Stimulated activated CD8-positive, alpha-beta memory T cell treated with anti-CD3 and anti-CD28 coated beads, Interleukin-15, amount 100 ng/mL, for 4 hours (primary cell): Measurements from ENCODE around the gene FBF1.
A peak's percentile ranks its signal among the peaks of the same experiment; 100 is the strongest.

Experiments used
- DNase-seq, 2 donors: peaks; one replicate each; pipeline ENCODE4 v3.0.0-alpha.2; 2020; ENCODE audit warnings: low read depth in 2 of 2

The FBF1 gene

GRCh38 chr17:75914643-75915267 is 26.1 kb downstream of the FBF1 start:
- no peak for DNase-seq

DNA sequence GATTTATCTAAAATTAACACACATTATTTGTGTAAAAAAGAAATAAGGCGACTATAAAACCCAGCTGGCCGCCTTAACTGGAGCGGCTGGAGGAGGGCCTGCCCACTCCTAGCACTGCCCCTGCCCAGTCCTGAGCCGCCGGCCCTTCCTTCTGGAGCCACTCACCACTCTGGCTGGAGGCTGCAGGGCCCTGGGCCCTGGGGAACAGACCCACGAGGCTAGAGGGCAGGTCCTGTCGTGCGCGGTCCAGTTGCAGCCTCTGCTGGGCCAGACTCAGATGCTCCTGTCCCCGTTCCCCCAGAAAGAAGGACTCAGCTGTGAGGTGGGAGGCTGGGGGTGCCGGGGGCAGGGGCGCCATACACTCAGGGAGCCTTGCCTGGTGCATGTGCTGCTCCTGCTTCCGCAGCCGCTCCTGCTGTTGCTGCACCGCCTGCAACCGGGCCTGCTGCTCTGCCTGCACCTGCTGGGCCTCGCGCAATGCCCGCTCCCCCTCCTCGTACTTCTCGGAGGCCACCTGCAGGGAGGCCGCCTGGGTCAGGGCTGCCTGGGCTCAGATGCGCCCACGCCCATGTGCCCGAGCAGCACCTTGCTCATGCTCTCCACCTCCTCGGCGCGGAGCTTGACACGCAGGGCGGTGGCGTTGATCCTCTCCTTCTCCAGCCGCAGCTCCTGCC is 27.2 kb downstream of the FBF1 start:
- no peak for DNase-seq

DNA sequence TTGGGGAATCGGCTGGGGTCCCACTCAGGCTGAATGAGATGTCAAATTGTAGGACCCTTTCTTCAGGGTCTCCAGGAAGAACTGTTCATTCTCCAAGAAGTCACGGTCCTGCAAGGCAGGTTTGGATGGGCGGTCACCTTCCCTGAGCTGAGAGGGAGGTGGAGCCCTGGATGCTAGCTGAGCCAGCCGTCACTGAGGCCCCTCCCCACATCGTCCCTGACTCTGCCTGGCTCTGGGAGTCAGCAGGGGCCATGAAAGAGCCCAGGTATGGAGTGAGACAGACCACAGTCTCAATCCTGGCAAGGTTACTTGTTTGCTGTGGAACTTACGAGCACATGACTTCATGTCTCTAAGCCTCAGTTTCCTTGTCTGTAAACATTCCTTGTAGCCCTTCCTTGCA is 30.1 kb downstream of the FBF1 start:
- no peak for DNase-seq

- DNase-seq: no peak
Observed at GRCh38 chr17:75909812-75910274, 31.0 kb downstream of the FBF1 start.

DNA sequence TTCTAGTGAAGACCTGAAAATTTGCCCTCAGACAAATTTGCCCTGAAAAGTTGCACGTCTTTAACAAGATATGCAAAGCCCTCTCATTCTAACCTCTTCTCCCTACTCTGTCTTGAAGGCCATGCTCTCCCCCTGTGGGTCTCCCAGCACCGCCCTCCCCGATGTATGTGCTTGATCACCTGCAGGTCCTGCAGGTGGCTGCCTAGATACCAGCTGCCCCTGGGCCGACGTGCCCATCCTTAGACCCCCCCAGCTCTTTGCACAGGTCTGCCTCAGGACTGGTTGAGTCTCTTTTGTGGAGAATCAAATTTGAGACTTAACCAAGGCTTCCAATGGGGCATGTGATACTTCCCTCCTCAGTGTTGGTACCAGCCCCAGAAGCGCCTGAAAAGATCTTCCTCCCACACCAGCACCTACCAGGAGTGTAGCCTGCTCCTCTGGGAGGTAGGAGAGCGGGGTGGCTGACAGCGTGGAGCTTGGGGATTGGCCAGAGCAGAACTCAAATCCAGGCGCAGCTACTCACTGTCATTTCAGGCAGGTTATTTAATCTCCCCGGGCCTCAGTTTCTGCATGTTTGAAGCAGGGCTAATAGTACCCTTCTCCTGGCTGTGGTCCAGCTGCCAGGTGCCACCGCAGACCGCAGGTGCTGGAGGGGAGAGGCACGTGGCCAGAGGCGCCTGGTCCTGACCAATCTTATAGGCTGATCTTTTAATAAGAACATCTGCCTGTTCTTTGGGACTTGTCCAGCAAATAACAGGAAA is 31.6 kb downstream of the FBF1 start:
- no peak for DNase-seq

- DNase-seq: no peak
Observed at GRCh38 chr17:75908201-75908600, 32.6 kb downstream of the FBF1 start.

- no peak for DNase-seq
Observed at GRCh38 chr17:75906143-75906884, 34.5 kb downstream of the FBF1 start.

DNA sequence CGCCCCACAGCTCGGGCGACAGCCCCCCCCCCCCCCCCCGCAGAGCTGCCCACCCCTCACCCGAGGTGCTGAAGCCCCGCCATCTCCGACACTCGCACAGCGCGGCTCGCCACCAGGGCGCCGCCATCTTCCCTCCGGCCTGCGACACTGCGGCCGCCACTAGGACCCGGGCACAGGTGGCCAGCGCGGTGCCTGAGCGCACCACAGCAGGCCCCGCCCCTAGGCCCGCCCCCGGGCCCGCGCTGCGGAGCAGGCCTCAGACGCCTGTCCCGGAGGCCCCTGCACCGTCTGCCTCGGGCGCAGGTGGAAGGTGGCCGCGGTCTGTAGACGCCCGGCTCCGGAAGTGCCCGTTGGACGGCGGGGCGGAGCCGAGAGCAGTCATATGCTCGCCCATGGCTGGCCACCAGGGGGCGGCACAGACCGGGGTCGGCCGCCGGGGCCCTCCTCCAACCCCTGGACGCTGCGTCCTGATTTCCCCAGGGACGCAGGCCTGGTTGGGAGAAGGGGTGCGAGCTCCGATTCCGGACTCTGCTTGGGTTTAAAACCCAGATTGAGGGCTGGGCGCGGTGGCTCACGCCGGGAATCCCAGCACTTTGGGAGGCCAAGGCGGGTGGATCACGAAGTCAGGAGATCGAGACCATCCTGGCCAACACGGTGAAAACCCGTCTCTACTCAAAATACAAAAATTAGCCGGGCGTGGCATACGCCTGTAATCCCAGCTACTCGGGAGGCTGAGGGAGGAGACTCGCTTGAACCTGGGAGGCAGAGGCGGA is 35.9 kb downstream of the FBF1 start, which contains the start of gene MRPL38:
Gene MRPL38, minus strand, starts transcription at position 136 of the 773 bp plus-strand sequence. Its CDS starts 9 bp downstream, at position 127.
- DNase-seq: peak; percentile 80 to 90

DNA sequence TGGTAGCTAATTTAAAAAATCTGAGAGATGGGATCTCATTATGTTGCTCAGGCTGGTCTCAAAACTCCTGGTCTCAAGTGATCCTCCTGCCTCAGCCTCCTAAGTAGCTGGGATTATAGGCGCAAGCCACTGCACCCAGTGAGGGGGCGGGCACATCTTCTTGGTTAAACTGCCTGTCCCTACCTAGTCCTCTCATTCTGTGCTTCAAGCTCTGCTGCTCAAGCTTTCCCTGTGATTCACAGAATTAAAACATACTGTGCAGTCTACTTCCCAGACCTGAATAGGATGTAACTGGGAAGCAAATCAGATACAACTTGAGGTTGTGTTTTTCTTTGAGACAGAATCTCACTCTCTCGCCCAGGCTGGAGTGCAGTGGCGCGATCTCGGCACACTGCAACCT is 38.4 kb downstream of the FBF1 start:
- no peak for DNase-seq

DNA sequence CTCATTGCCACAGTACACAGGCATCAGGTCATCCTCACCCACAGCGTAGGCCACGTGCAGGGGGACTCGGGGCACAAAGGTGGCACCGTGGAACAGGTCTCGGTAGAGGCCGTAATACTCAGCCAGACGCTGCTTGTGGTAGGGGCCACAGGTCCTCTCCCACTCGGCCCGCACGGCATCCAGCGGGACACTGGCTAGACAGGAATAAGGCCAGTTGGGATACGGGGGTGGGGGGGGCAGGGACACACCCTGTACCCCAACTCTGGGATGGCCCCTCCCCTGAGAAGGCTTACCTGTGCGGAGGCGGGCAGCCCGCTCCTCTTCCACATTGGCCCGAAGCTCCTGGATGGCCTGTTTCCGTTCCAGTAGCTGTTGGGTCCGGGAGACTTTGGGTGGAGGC is 39.1 kb downstream of the FBF1 start:
- no peak for DNase-seq

DNA sequence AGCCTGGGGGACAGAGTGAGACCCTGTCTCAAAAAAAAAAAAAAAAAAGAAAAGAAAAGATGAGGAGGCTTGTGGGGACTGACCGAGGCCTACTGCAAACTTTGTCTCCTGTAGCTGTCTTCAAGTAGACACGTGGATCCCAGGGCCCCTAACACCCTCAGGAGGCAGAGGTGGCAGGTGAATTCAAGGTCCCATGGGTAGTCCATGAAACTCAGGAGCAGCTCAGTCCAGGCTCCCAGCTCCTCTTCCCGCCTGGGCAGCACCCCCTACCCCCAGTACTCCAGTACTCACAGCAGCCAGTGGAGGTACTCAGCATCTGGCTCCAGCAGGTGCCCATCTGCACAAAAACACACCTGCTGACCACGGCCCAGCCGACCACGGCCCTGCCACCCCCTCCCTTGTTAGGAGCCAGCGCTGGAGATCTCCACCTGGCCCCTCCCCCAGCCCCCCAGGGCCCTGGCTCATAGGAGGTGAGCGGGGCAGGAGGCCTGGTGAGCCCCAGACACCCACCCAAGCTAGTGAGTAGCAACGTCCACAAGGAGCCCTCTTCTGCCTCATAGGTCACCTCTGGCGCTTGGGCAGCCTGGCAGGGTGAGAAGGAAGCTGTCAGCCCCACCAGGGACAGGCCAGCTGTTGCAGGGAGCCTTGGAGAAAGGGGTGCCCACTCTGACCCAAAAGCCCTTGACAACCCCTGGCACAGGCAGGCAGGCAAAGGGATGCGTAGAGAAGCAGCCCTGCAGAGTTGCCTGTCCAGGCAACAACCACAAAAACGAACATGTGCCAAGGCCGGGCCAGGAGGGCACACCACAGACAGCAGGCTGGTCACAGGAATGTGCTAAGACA is 39.9 kb downstream of the FBF1 start:
- DNase-seq: no peak

GRCh38 chr17:75899767-75900468 is 40.9 kb downstream of the FBF1 start:
- no peak for DNase-seq

DNA sequence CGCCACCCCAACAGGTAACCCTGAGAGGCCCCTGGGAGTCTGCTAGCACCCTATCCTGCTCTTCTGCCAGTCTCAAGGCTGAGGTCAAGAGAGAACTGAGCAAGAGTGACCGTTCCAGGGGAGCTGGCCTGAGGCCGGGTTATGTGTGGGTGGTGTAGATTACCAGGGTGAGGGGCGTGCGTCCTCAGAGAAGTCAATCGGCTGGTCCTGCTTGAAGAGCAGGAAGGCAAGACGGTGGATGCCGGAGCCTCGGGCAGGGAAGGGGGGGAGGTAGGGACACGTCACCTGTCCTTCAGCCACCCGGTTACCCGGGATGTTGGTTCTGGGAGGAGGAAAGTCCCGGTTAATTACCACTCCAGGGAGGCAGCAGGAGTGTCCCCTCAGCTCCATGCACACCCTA is 41.5 kb downstream of the FBF1 start:
- DNase-seq: no peak

- DNase-seq: no peak
Observed at GRCh38 chr17:75898791-75899190, 42.1 kb downstream of the FBF1 start.

DNA sequence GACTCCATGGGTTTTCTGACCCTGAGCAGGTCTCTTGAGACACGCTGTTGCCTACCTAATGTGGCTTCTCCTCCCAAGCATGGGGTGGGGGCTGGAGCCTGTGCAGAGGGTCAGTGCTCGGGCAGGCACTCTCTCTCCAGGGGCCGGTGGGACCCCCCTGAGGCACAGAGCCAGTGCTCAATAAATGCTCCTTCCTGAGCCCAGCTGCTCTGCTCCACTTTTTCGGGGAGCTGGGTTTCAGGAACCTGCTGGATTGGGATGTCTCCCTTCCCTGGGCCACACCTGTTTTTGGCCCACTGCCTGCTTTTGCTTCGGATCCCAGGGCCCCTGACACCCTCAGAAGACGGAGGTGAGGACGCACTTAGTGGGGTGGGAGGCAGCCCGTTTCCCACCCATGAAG is 42.8 kb downstream of the FBF1 start:
- DNase-seq: no peak

DNA sequence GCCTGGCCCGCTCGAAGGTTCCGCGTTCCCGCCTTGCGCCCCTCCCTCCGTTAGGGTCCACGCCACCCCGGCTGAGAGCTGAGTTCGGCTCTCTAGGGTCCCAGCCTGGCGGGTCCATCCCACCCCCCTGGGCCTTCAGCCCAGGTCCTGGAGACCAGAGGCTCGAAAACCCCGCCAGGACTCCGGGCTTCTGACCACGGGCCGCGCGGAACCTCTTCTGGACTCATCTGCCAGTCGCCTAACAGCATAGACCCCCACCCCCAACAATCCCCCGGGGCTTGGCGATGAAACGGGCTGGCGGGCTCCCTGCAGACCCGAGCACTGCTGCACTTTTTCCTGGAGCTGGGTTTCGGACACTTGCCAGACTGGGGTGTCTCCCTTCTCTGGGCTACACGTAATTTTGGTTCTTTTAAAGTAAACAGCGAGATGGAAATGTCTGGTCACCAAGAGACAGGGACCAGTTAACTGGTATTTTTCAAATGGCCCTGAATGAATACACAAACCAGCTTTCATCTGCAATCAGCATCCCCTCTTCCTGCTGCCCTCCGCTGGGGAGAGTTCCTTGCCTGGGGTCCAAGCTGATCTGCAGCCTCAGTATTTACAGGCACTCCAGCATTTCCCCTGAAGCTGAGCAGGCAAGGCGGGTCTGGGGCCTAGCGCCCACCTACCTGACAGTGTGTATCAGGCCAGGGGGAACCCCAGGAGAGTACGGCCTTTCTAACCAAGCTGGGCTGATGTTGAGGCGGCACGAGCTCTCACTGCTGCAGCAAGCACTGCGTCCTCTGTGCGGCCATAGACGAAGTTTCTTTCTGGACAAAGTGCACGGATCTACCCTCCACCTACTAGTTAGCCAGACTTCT is 43.5 kb downstream of the FBF1 start:
- no peak for DNase-seq

GRCh38 chr17:75896415-75897159 is 44.3 kb downstream of the FBF1 start, which contains the start of gene TRIM65:
Gene TRIM65 (minus strand): TSS chr17:75896951. CDS start chr17:75896937, 14 bp downstream.
- peak; percentile 65 for DNase-seq
